Transverse colon (tissue), 4 donors: ENCODE measurements around the gene C19orf53.

ENCODE experiments used
- POLR2AphosphoS5 ChIP-seq, 3 donors: sonication (generic); formaldehyde crosslinking; IDR thresholded peaks; one replicate each; pipeline ENCODE4 v1.6.1; 2016; ENCODE audit warnings: antibody characterized with exemption in 3 of 3
- TF ChIP-seq, protein P1 (sequence below), 5 experiments: fragments of 200-600 bp in 3 of 5; fragments of 450-650 bp in 2 of 5; sonication (generic) in 3 of 5; IDR thresholded peaks; 1 replicate in 2 of 5; 2 replicates in 3 of 5; pipeline ENCODE4 v1.5.1; 2016 to 2017; ENCODE audit warnings: antibody characterized with exemption in 5 of 5, inconsistent platforms in 3 of 5, mild to moderate bottlenecking in 2 of 5, moderate library complexity in 1 of 5

- TF ChIP-seq, protein P1, sequence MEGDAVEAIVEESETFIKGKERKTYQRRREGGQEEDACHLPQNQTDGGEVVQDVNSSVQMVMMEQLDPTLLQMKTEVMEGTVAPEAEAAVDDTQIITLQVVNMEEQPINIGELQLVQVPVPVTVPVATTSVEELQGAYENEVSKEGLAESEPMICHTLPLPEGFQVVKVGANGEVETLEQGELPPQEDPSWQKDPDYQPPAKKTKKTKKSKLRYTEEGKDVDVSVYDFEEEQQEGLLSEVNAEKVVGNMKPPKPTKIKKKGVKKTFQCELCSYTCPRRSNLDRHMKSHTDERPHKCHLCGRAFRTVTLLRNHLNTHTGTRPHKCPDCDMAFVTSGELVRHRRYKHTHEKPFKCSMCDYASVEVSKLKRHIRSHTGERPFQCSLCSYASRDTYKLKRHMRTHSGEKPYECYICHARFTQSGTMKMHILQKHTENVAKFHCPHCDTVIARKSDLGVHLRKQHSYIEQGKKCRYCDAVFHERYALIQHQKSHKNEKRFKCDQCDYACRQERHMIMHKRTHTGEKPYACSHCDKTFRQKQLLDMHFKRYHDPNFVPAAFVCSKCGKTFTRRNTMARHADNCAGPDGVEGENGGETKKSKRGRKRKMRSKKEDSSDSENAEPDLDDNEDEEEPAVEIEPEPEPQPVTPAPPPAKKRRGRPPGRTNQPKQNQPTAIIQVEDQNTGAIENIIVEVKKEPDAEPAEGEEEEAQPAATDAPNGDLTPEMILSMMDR (IDR thresholded peaks at IDR 0.05), result no peak
- TF ChIP-seq POLR2AphosphoS5 (IDR thresholded peaks at IDR 0.05), result peak; percentile 77 to 80 (median 78)
Measured at GRCh38 chr19:13731147-13731964, 42.9 kb upstream of the C19orf53 start.
